Cardiac fibroblast (primary cell): Measurements from ENCODE around the gene ZNF662.
"Not testable (repeated sequence)": the region's sequence is repeated elsewhere in the genome, so short reads cannot be mapped to it uniquely, and the experiment has no call there.

Experiments
- DNase-seq, 2 donors: peaks; one replicate each; pipeline versions ENCODE4 v3.0.0 to v3.0.0-alpha.2; 2010; ENCODE audit warnings: low read depth in 2 of 2
- H3K4me3 ChIP-seq, 2 donors: replicated peaks in 1 of 2; 1 replicate in 1 of 2; 2 replicates in 1 of 2; pipeline ENCODE4 v1.5.1; 2011; ENCODE audit warnings: low read depth in 2 of 2, low read length in 2 of 2, mild to moderate bottlenecking in 2 of 2, moderate library complexity in 1 of 2
- CTCF ChIP-seq: IDR thresholded peaks from one replicate; pipeline ENCODE4 v1.5.1; 2011; ENCODE audit warnings: low read depth, mild to moderate bottlenecking, low read length, inconsistent platforms

ZNF662 gene

DNA sequence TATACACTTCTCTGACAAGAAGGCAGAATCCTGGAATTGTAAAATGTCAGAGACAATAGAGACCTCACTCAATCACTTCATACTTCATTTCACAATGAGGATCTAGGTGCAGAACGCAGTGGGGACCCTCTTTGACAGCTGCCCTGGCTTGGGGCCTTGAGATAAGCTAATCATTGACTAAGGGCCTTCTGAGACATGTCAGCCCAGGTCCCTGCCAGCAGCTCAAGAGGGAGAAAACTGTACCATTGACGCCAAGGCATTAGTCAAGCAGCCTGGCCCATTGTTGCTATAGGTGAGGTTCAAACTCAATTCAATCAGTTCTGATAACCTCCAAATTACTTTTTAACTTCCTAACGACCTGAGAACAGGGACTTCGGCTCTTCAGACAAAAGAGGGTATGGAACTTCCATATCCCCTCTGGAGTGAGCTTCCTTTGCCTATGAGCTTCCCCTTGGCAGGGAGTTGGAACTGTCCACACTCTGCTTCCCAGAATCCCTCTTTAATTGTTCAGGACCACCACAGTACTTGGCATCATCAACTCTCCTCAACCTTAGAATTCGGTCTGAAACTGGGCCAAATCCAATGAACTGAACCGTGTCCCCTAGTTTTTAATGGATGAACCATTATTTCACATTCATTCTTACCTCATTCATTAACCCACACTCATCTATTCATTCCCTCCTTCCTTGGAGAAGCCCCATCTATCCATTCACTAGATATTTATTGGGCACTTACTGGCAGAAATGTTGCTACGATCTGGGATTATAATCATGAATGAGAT lies 28.8 kb upstream of the ZNF662 start:
- no peak for DNase-seq

DNA sequence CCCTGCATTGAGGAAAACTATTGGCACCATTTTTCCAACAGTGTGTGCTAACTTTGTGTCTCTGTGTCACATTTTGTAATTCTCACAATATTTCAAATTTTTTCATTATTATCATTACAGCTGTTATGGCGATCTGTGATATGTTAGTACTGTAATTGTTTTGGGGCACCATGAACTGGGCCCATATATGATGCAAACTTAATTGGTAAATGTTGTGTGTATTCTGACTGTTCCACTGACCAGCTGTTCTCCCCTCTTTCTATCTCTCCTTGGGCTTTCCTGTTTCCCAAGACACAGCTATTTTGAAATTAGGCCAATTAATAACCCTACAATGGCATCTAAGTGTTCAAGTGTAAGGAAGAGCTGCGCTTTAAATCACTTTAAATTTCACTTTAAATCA lies 28.1 kb upstream of the ZNF662 start:
- no peak for TF ChIP-seq CTCF
- DNase-seq = no peak

More for the DNA sequence above, 28.8 kb upstream of the ZNF662 start:
- no peak for TF ChIP-seq CTCF
- H3K4me3 ChIP-seq = no peak overlapping the region

DNA sequence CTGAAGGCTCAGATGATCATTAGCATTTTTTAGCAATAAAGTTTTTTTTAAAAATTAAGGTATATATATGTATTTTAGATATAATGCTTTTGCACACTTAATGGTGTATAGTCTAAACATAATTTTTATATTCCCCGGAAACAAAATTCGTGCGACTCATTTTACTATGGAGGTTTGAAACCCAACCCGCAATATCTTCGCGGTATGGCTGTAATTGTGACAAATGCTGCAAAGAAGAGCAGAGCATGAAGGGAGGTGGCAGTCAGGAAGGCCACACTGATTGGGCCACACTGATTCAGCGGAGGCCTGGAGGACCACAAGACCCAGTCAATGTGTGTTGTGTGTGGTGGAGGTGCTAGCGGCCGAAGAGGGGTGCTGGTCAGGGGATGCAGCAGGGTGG lies 25.8 kb upstream of the ZNF662 start:
- no peak for TF ChIP-seq CTCF
- no peak for DNase-seq
- peak overlapping the region; percentile 62 to 65 for H3K4me3 ChIP-seq

More for the DNA sequence above, 28.1 kb upstream of the ZNF662 start:
- H3K4me3 ChIP-seq = no peak overlapping the region

DNA sequence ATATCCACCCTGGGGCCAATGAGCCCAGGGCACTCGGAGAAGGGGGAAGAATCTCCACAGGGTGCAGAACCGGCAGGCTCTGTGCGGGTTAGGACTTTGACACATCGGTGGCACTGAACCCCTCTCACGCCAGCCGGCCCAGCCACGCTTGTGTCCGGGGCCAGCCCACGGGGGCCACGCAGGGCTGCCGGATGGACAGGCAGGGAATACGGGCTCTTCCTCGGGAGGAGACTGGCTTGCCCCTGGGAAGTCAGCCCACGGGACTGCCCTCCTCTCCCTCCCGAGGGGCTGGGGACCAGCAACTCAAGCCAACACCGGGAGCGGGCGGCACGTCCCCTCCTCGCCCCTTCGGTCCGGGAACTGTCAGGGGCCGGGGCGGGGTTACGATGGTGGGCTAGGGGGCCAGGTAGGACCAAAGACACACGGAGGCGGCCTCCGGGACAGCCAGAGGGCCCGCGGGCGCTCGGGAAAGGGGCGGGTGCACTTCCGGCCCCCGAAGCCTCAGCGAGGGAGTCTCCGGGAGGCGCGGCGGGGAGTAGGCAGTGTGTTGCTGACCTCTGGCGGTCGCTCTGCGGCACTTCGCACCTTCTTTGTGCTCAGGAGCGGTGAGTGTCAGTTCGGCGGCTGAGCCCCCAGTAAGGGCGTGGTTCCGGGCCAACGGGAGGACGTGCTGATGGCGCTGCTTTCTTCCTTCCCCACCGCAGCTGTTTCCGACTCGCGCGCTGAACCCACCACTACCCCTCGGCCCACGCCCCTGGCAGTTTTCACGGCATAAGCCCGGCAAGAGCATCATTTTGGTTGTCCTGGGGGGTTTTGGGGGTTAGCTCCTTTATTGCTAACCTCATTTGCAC lies 25.1 kb upstream of the ZNF662 start:
- peak overlapping the region; percentile 62 to 65 for H3K4me3 ChIP-seq
- TF ChIP-seq CTCF = peak; percentile 92
- DNase-seq = peak; percentile 80 to 84

- not testable (repeated sequence) for H3K4me3 ChIP-seq
- peak in 1 of 2 donors; percentile 31 for DNase-seq
Observed at GRCh38 chr3:42883251-42883930, 22.6 kb upstream of the ZNF662 start.

GRCh38 chr3:42884324-42884723 lies 21.6 kb upstream of the ZNF662 start:
- no peak for DNase-seq
- no peak overlapping the region for H3K4me3 ChIP-seq
- no peak for TF ChIP-seq CTCF

GRCh38 chr3:42886294-42886822 lies 19.6 kb upstream of the ZNF662 start:
- TF ChIP-seq CTCF = no peak
- no peak overlapping the region for H3K4me3 ChIP-seq
- no peak for DNase-seq
